ENCODE measurements around the gene LHPP.
"Not testable (repeated sequence)": the region's sequence is repeated elsewhere in the genome, so short reads cannot be mapped to it uniquely, and the experiment has no call there.

LHPP gene

GRCh38 chr10:124436191-124436638 is 25.4 kb upstream of the LHPP start:
- H4K91ac ChIP-seq (ENCODE audit: low read depth, low read length, poor library complexity) = no peak overlapping the region
- H3K27me3 ChIP-seq (ENCODE audit: control insufficient read depth in 3 of 3, insufficient read depth in 3 of 3, low read depth in 1 of 3, low read length in 3 of 3) = peaks cover 0 to 7% (median 0%) of the 10 kb centered on the region in 3 experiments
- H2BK5ac ChIP-seq (ENCODE audit: low read length) = no peak overlapping the region
- H2BK120ac ChIP-seq (ENCODE audit: low read depth, low read length) = no peak overlapping the region
- no peak overlapping the region for H3K4ac ChIP-seq (ENCODE audit: low read length)
- no peaks in the 10 kb centered on the region for H3K9me3 ChIP-seq (replicated peaks in 1 of 2; ENCODE audit: control insufficient read depth in 2 of 2, insufficient read depth in 1 of 2, low read depth in 1 of 2, low read length in 2 of 2)
- no peak overlapping the region for H2BK15ac ChIP-seq (ENCODE audit: low read length)
- H3K4me2 ChIP-seq (ENCODE audit: insufficient read depth, low read length, poor library complexity, severe bottlenecking) = no peak overlapping the region
- no peak overlapping the region for H2AFZ ChIP-seq (ENCODE audit: low read length)
- H3K27ac ChIP-seq (replicated peaks; ENCODE audit: low read length) = no peak overlapping the region
- H3K23ac ChIP-seq (ENCODE audit: low read depth, low read length, poor library complexity) = no peak overlapping the region
- no peaks in the 10 kb centered on the region for H3K79me1 ChIP-seq (ENCODE audit: low read depth, low read length)
- no peak overlapping the region for H2BK12ac ChIP-seq (ENCODE audit: low read length)
- DNase-seq (ENCODE audit: low spot score) = no peak
- no peaks in the 10 kb centered on the region for H3K36me3 ChIP-seq (replicated peaks in 1 of 2; ENCODE audit: control insufficient read depth in 2 of 2, insufficient read depth in 2 of 2, low read length in 2 of 2)
- H3K4me3 ChIP-seq (ENCODE audit: low read length in 2 of 2) = no peak overlapping the region
- H3K4me1 ChIP-seq (ENCODE audit: control insufficient read depth in 2 of 2, insufficient read depth in 1 of 2, low read depth in 1 of 2, low read length in 2 of 2) = no peaks in the 10 kb centered on the region
- no peak overlapping the region for H2AK5ac ChIP-seq (ENCODE audit: low read depth, low read length)
- H4K8ac ChIP-seq (ENCODE audit: low read depth, low read length) = no peak overlapping the region
- no peak overlapping the region for H3K14ac ChIP-seq (ENCODE audit: low read length)
- no peak overlapping the region for H3K18ac ChIP-seq (ENCODE audit: low read length)
- no CpG with 5 or more reads among the region's 8 CpGs for WGBS, 2 donors (ENCODE audit: extremely low coverage in 2 of 2, insufficient read length in 2 of 2, insufficient replicate concordance in 1 of 2)
- no peak overlapping the region for H3K9ac ChIP-seq (ENCODE audit: low read depth, low read length, poor library complexity)

- no CpG with 5 or more reads among the region's 5 CpGs for WGBS, 2 donors (ENCODE audit: extremely low coverage in 2 of 2, insufficient read length in 2 of 2, insufficient replicate concordance in 1 of 2)
- H3K27ac ChIP-seq (replicated peaks; ENCODE audit: low read length); H3K79me1 ChIP-seq (ENCODE audit: low read depth, low read length): not testable (repeated sequence)
Measured at GRCh38 chr10:124441694-124442093, 19.9 kb upstream of the LHPP start.

GRCh38 chr10:124446830-124447750 is 14.5 kb upstream of the LHPP start:
- peaks cover 16 to 18% of the 10 kb centered on the region in 2 donors for H3K4me1 ChIP-seq (ENCODE audit: control insufficient read depth in 2 of 2, insufficient read depth in 1 of 2, low read depth in 1 of 2, low read length in 2 of 2)
- peaks cover 27 to 91% (median 57%) of the 10 kb centered on the region in 3 experiments for H3K27me3 ChIP-seq (ENCODE audit: control insufficient read depth in 3 of 3, insufficient read depth in 3 of 3, low read depth in 1 of 3, low read length in 3 of 3)
- no peaks in the 10 kb centered on the region for H3K9me3 ChIP-seq (replicated peaks in 1 of 2; ENCODE audit: control insufficient read depth in 2 of 2, insufficient read depth in 1 of 2, low read depth in 1 of 2, low read length in 2 of 2)
- H3K4me3 ChIP-seq (ENCODE audit: low read length in 2 of 2) = peak overlapping the region; percentile 24 to 68
- H3K36me3 ChIP-seq (replicated peaks in 1 of 2; ENCODE audit: control insufficient read depth in 2 of 2, insufficient read depth in 2 of 2, low read length in 2 of 2) = no peaks in the 10 kb centered on the region
- no peak overlapping the region for H2BK15ac ChIP-seq (ENCODE audit: low read length)
- no CpG with 5 or more reads among the region's 71 CpGs for WGBS, 2 donors (ENCODE audit: extremely low coverage in 2 of 2, insufficient read length in 2 of 2, insufficient replicate concordance in 1 of 2)
- no peak overlapping the region for H2BK5ac ChIP-seq (ENCODE audit: low read length)
- H3K4me2 ChIP-seq (ENCODE audit: insufficient read depth, low read length, poor library complexity, severe bottlenecking) = peak overlapping the region; percentile 91
- H3K18ac ChIP-seq (ENCODE audit: low read length) = peak overlapping the region; percentile 29
- no peaks in the 10 kb centered on the region for H3K79me1 ChIP-seq (ENCODE audit: low read depth, low read length)
- no peak for DNase-seq (ENCODE audit: low spot score)
- no peak overlapping the region for H4K91ac ChIP-seq (ENCODE audit: low read depth, low read length, poor library complexity)
- H3K9ac ChIP-seq (ENCODE audit: low read depth, low read length, poor library complexity) = peak overlapping the region; percentile 33
- no peak overlapping the region for H3K4ac ChIP-seq (ENCODE audit: low read length)
- H2AFZ ChIP-seq (ENCODE audit: low read length) = peak overlapping the region; percentile 84
- no peak overlapping the region for H2BK120ac ChIP-seq (ENCODE audit: low read depth, low read length)
- peak overlapping the region; percentile 50 for H3K23ac ChIP-seq (ENCODE audit: low read depth, low read length, poor library complexity)
- no peak overlapping the region for H3K14ac ChIP-seq (ENCODE audit: low read length)
- H3K27ac ChIP-seq (replicated peaks; ENCODE audit: low read length) = no peak overlapping the region
- H2BK12ac ChIP-seq (ENCODE audit: low read length) = no peak overlapping the region
- no peak overlapping the region for H2AK5ac ChIP-seq (ENCODE audit: low read depth, low read length)
- no peak overlapping the region for H4K8ac ChIP-seq (ENCODE audit: low read depth, low read length)

More at GRCh38 chr10:124441694-124442093, 19.9 kb upstream of the LHPP start:
- not testable (repeated sequence) for H3K4me2 ChIP-seq (ENCODE audit: insufficient read depth, low read length, poor library complexity, severe bottlenecking); H3K18ac ChIP-seq (ENCODE audit: low read length); H3K4ac ChIP-seq (ENCODE audit: low read length); H3K9me3 ChIP-seq (replicated peaks in 1 of 2; ENCODE audit: control insufficient read depth in 2 of 2, insufficient read depth in 1 of 2, low read depth in 1 of 2, low read length in 2 of 2); H2BK5ac ChIP-seq (ENCODE audit: low read length); H4K91ac ChIP-seq (ENCODE audit: low read depth, low read length, poor library complexity); H2AFZ ChIP-seq (ENCODE audit: low read length); H2BK12ac ChIP-seq (ENCODE audit: low read length); H3K14ac ChIP-seq (ENCODE audit: low read length); H2BK15ac ChIP-seq (ENCODE audit: low read length); H3K4me3 ChIP-seq (ENCODE audit: low read length in 2 of 2); H2BK120ac ChIP-seq (ENCODE audit: low read depth, low read length); H3K23ac ChIP-seq (ENCODE audit: low read depth, low read length, poor library complexity); DNase-seq (ENCODE audit: low spot score); H4K8ac ChIP-seq (ENCODE audit: low read depth, low read length); H2AK5ac ChIP-seq (ENCODE audit: low read depth, low read length); H3K4me1 ChIP-seq (ENCODE audit: control insufficient read depth in 2 of 2, insufficient read depth in 1 of 2, low read depth in 1 of 2, low read length in 2 of 2); H3K9ac ChIP-seq (ENCODE audit: low read depth, low read length, poor library complexity); H3K36me3 ChIP-seq (replicated peaks in 1 of 2; ENCODE audit: control insufficient read depth in 2 of 2, insufficient read depth in 2 of 2, low read length in 2 of 2)
- peaks cover 2 to 46% (median 12%) of the 10 kb centered on the region in 3 experiments for H3K27me3 ChIP-seq (ENCODE audit: control insufficient read depth in 3 of 3, insufficient read depth in 3 of 3, low read depth in 1 of 3, low read length in 3 of 3)

GRCh38 chr10:124447751-124448466 is 13.7 kb upstream of the LHPP start:
- H2BK120ac ChIP-seq (ENCODE audit: low read depth, low read length) = no peak overlapping the region
- no peaks in the 10 kb centered on the region for H3K79me1 ChIP-seq (ENCODE audit: low read depth, low read length)
- no peak overlapping the region for H3K27ac ChIP-seq (replicated peaks; ENCODE audit: low read length)
- no peak overlapping the region for H2BK5ac ChIP-seq (ENCODE audit: low read length)
- H3K27me3 ChIP-seq (ENCODE audit: control insufficient read depth in 3 of 3, insufficient read depth in 3 of 3, low read depth in 1 of 3, low read length in 3 of 3) = peaks cover 27 to 94% (median 59%) of the 10 kb centered on the region in 3 experiments
- no peak overlapping the region for H2BK15ac ChIP-seq (ENCODE audit: low read length)
- no peak overlapping the region for H3K4ac ChIP-seq (ENCODE audit: low read length)
- H3K4me1 ChIP-seq (ENCODE audit: control insufficient read depth in 2 of 2, insufficient read depth in 1 of 2, low read depth in 1 of 2, low read length in 2 of 2) = peaks cover 16 to 18% of the 10 kb centered on the region in 2 donors
- H3K4me2 ChIP-seq (ENCODE audit: insufficient read depth, low read length, poor library complexity, severe bottlenecking) = peak overlapping the region; percentile 91
- WGBS, 2 donors (ENCODE audit: extremely low coverage in 2 of 2, insufficient read length in 2 of 2, insufficient replicate concordance in 1 of 2) = no CpG with 5 or more reads among the region's 60 CpGs
- DNase-seq (ENCODE audit: low spot score) = no peak
- H4K8ac ChIP-seq (ENCODE audit: low read depth, low read length) = no peak overlapping the region
- H3K4me3 ChIP-seq (ENCODE audit: low read length in 2 of 2) = peak overlapping the region; percentile 24 to 68
- no peak overlapping the region for H4K91ac ChIP-seq (ENCODE audit: low read depth, low read length, poor library complexity)
- peak overlapping the region; percentile 84 for H2AFZ ChIP-seq (ENCODE audit: low read length)
- H3K36me3 ChIP-seq (replicated peaks in 1 of 2; ENCODE audit: control insufficient read depth in 2 of 2, insufficient read depth in 2 of 2, low read length in 2 of 2) = no peaks in the 10 kb centered on the region
- H2AK5ac ChIP-seq (ENCODE audit: low read depth, low read length) = no peak overlapping the region
- H2BK12ac ChIP-seq (ENCODE audit: low read length) = no peak overlapping the region
- peak overlapping the region; percentile 25 for H3K18ac ChIP-seq (ENCODE audit: low read length)
- no peak overlapping the region for H3K14ac ChIP-seq (ENCODE audit: low read length)
- H3K9me3 ChIP-seq (replicated peaks in 1 of 2; ENCODE audit: control insufficient read depth in 2 of 2, insufficient read depth in 1 of 2, low read depth in 1 of 2, low read length in 2 of 2) = no peaks in the 10 kb centered on the region
- H3K23ac ChIP-seq (ENCODE audit: low read depth, low read length, poor library complexity) = peak overlapping the region; percentile 31
- H3K9ac ChIP-seq (ENCODE audit: low read depth, low read length, poor library complexity) = peak overlapping the region; percentile 33

Measured in neuronal stem cell (in vitro differentiated cells).